ENCODE results near the gene RGMB. TPM values are rescaled to one million over a fixed set of nuclear protein-coding genes. Genes with fewer than 3 reads are reported as not detected.

Gene RGMB
- total RNA-seq, 1 donor from 2014 or later, result 24.5 TPM

DNA sequence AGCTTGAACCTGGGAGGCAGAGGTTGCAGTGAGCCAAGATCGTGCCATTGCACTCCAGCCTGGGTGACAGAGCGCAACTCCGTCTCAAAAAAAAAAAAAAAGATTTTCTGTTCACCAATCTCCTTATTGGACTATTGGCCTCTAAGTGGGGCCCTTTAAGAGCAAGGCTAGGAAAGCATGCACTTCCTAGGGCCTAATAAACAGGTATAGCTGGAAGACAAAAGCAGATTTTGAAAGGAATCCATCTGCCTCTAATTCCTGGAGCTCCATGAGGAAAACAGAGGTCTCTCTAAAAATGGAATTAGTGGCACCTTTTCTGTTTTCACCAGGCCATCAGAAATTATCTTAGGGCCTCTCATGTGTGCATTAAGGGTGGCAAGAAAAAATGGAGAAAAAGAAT, 70.0 kb downstream of the RGMB start:
- DNase-seq (ENCODE audit: low spot score), result no peak
- no peak overlapping the region for H3K4me3 Mint-ChIP-seq (ENCODE audit: unreplicated experiment)
- no peak overlapping the region for H3K27ac Mint-ChIP-seq (ENCODE audit: unreplicated experiment)
- peaks cover 5% of the 10 kb centered on the region for H3K4me1 Mint-ChIP-seq (ENCODE audit: unreplicated experiment)
- peaks cover 1% of the 10 kb centered on the region for H3K27me3 Mint-ChIP-seq (ENCODE audit: unreplicated experiment)
- H3K9me3 Mint-ChIP-seq (ENCODE audit: unreplicated experiment), result no peaks in the 10 kb centered on the region
- TF ChIP-seq, protein P1, sequence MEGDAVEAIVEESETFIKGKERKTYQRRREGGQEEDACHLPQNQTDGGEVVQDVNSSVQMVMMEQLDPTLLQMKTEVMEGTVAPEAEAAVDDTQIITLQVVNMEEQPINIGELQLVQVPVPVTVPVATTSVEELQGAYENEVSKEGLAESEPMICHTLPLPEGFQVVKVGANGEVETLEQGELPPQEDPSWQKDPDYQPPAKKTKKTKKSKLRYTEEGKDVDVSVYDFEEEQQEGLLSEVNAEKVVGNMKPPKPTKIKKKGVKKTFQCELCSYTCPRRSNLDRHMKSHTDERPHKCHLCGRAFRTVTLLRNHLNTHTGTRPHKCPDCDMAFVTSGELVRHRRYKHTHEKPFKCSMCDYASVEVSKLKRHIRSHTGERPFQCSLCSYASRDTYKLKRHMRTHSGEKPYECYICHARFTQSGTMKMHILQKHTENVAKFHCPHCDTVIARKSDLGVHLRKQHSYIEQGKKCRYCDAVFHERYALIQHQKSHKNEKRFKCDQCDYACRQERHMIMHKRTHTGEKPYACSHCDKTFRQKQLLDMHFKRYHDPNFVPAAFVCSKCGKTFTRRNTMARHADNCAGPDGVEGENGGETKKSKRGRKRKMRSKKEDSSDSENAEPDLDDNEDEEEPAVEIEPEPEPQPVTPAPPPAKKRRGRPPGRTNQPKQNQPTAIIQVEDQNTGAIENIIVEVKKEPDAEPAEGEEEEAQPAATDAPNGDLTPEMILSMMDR (IDR thresholded peaks at IDR 0.05; ENCODE audit: unreplicated experiment), result no peak
- peaks cover 10% of the 10 kb centered on the region for H3K36me3 Mint-ChIP-seq (ENCODE audit: low read depth, unreplicated experiment)

DNA sequence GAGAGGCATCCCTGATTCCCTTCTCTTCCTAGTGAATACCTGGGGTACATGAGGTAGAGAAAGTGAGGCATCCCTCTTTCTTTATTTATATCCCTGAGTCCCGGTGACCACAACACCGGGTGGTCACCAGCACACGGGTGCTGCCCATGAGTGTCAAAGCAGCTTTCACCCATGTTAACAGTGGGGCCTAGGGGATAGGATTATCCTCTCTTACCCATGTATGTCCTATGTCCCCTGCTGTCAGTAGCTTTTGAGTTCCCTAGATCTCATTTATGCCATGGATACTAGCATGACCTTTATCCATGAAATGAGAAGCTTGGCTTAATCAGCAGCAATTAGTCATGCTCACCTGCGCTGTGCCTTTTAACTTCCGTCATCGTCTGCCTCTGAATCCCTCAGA, 71.4 kb downstream of the RGMB start:
- Mint-ChIP-seq H3K4me3 (ENCODE audit: unreplicated experiment) (no peak overlapping the region), H3K36me3 (ENCODE audit: low read depth, unreplicated experiment) (peaks cover 10% of the 10 kb centered on the region), H3K27me3 (ENCODE audit: unreplicated experiment) (peaks cover 1% of the 10 kb centered on the region), H3K9me3 (ENCODE audit: unreplicated experiment) (no peaks in the 10 kb centered on the region), H3K4me1 (ENCODE audit: unreplicated experiment) (peaks cover 5% of the 10 kb centered on the region), H3K27ac (ENCODE audit: unreplicated experiment) (no peak overlapping the region)
- DNase-seq (ENCODE audit: low spot score), result no peak
- TF ChIP-seq, protein P1 (IDR thresholded peaks at IDR 0.05; ENCODE audit: unreplicated experiment), result no peak

DNA sequence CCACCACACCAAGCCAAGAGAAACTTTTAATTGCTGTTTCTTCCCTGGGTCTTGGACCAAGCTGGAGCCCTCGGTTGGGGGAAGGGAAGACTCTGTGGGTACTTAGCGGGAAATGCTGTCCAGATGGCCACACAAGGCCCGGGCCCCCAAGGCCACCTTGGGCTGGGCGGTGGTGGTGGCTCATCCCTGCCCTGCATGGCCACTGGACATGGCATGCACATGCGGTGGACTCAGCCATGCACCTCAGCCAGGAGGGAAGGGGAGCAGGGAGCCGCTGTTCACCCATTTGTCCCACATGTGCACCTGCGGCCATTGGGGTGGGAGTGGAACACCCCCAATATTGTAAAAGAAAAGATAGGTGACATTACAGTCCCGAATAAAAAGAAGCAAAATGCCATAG, 72.4 kb downstream of the RGMB start:
- Mint-ChIP-seq H3K27ac (ENCODE audit: unreplicated experiment) (no peak overlapping the region), H3K4me3 (ENCODE audit: unreplicated experiment) (no peak overlapping the region), H3K4me1 (ENCODE audit: unreplicated experiment) (peaks cover 5% of the 10 kb centered on the region), H3K9me3 (ENCODE audit: unreplicated experiment) (no peaks in the 10 kb centered on the region), H3K27me3 (ENCODE audit: unreplicated experiment) (peaks cover 1% of the 10 kb centered on the region), H3K36me3 (ENCODE audit: low read depth, unreplicated experiment) (peaks cover 10% of the 10 kb centered on the region)
- no peak for DNase-seq (ENCODE audit: low spot score)
- TF ChIP-seq, protein P1 (IDR thresholded peaks at IDR 0.05; ENCODE audit: unreplicated experiment), result no peak

Other genes starting within 250 kb of the RGMB start
- 50.5 TPM for gene CHD1, start 155.3 kb downstream of the RGMB start, total RNA-seq (ENCODE audit: unreplicated experiment)